ENCODE measurements around the gene ADAM8. TPM values are rescaled to one million over a fixed set of nuclear protein-coding genes. Genes with fewer than 3 reads are reported as not detected.

The ADAM8 gene
- total RNA-seq, 1 donor from 2014 or later, result 1.5 TPM

GRCh38 chr10:133282846-133283390 is 6.2 kb upstream of the ADAM8 start:
- no peak for DNase-seq (ENCODE audit: extremely low read depth, low read depth, low spot score)

GRCh38 chr10:133281628-133282372 is 5.1 kb upstream of the ADAM8 start:
- DNase-seq (ENCODE audit: extremely low read depth, low read depth, low spot score), result no peak

- DNase-seq (ENCODE audit: extremely low read depth, low read depth, low spot score), result no peak
Measured at GRCh38 chr10:133281084-133281483, 4.4 kb upstream of the ADAM8 start.

- no peak for DNase-seq (ENCODE audit: extremely low read depth, low read depth, low spot score)
Measured at GRCh38 chr10:133280391-133281059, 3.9 kb upstream of the ADAM8 start.

GRCh38 chr10:133279326-133280226 is 2.9 kb upstream of the ADAM8 start:
- no peak for DNase-seq (ENCODE audit: extremely low read depth, low read depth, low spot score)

- no peak for DNase-seq (ENCODE audit: extremely low read depth, low read depth, low spot score)
Measured at GRCh38 chr10:133278577-133279265, 2.1 kb upstream of the ADAM8 start.

- no peak for DNase-seq (ENCODE audit: extremely low read depth, low read depth, low spot score)
Measured at GRCh38 chr10:133277993-133278576, 1.4 kb upstream of the ADAM8 start.

- DNase-seq (ENCODE audit: extremely low read depth, low read depth, low spot score), result no peak
Measured at GRCh38 chr10:133277277-133277992, 767 bp upstream of the ADAM8 start.

GRCh38 chr10:133276100-133276434 is 601 bp downstream of the ADAM8 start:
- no peak for DNase-seq (ENCODE audit: extremely low read depth, low read depth, low spot score)

- DNase-seq (ENCODE audit: extremely low read depth, low read depth, low spot score), result no peak
Measured at GRCh38 chr10:133275684-133276092, 980 bp downstream of the ADAM8 start.

- no peak for DNase-seq (ENCODE audit: extremely low read depth, low read depth, low spot score)
Measured at GRCh38 chr10:133274751-133275683, 1.7 kb downstream of the ADAM8 start.

GRCh38 chr10:133273534-133274143 is 3.0 kb downstream of the ADAM8 start:
- no peak for DNase-seq (ENCODE audit: extremely low read depth, low read depth, low spot score)

GRCh38 chr10:133272964-133273420 is 3.7 kb downstream of the ADAM8 start:
- no peak for DNase-seq (ENCODE audit: extremely low read depth, low read depth, low spot score)

- no peak for DNase-seq (ENCODE audit: extremely low read depth, low read depth, low spot score)
Measured at GRCh38 chr10:133272301-133272963, 4.2 kb downstream of the ADAM8 start.

GRCh38 chr10:133271521-133272300 is 5.0 kb downstream of the ADAM8 start:
- DNase-seq (ENCODE audit: extremely low read depth, low read depth, low spot score), result no peak

- DNase-seq (ENCODE audit: extremely low read depth, low read depth, low spot score), result no peak
Measured at GRCh38 chr10:133270773-133271297, 5.8 kb downstream of the ADAM8 start.

Data from glomerular endothelial cell (primary cell).